Right forelimb (tissue), 1 donor: Measurements from ENCODE around the gene KIR2DL3.
"Not testable (repeated sequence)": the region's sequence is repeated elsewhere in the genome, so short reads cannot be mapped to it uniquely, and the experiment has no call there.

Experiments used
- DNase-seq: peaks from one replicate; pipeline ENCODE4 v3.0.0-alpha.2; 2018

KIR2DL3 gene

DNA sequence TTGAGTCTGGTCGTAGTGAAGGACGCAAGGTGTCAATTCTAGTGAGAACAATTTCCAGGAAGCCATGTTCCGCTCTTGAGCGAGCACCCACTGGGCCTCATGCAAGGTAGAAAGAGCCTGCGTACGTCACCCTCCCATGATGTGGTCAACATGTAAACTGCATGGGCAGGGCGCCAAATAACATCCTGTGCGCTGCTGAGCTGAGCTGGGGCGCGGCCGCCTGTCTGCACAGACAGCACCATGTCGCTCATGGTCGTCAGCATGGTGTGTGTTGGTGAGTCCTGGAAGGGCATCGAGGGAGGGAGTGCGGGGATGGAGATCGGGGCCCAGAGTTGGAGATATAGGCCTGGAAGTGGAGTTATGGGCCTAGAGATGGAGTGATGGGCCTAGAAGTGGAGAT is at the start of gene KIR2DL3:
Gene KIR2DL3 (plus strand): TSS at position 208 of the 400 bp plus-strand sequence. CDS start 33 bp downstream, at position 241.
- DNase-seq: not testable (repeated sequence)

- DNase-seq: no peak
These were observed 46.6 kb upstream of the KIR2DL3 start for GRCh38 chr19:54691582-54692297.

DNA sequence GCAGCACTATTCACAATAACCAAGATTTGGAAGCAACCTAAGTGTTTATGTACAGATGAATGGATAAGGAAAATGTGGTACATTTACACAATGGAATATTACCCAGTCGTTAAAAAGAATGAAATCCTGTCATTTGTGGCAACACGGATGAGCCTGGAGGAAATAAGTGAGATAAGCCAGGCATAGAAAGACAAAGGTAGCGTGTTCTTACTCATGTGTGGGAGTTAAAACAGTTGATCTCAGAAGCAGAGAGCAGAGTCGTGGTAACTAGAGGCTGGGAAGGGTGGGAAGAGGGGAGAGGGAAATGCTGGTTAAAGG is 46.1 kb upstream of the KIR2DL3 start:
- no peak for DNase-seq

GRCh38 chr19:54694648-54695047 is 43.7 kb upstream of the KIR2DL3 start:
- no peak for DNase-seq

GRCh38 chr19:54696117-54696548 is 42.2 kb upstream of the KIR2DL3 start:
- no peak for DNase-seq

- no peak for DNase-seq
These were observed 41.5 kb upstream of the KIR2DL3 start for GRCh38 chr19:54696766-54697165.

GRCh38 chr19:54697716-54698115 is 40.6 kb upstream of the KIR2DL3 start:
- not testable (repeated sequence) for DNase-seq

DNA sequence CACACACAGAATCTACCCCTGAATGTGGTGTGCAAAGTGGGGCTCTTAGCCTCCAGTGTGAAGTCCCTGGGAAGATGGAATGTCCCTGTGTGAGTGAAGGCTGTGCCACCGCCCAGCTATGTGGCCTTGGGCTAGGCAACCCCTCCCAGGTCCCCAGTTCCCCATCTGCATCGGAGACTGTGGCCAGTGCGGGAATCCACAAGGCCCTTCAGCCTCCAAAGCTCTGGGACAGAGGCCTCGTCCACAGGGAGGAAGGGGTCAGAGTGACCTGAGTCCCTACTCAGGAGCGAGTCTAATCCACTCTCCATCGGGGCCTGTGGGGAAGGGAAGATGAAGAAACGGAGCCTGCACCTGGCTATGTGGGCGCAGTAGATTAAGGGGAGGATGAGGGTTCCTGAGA is 33.4 kb upstream of the KIR2DL3 start:
- DNase-seq: no peak

- no peak for DNase-seq
These were observed 30.4 kb upstream of the KIR2DL3 start for GRCh38 chr19:54707962-54708361.

GRCh38 chr19:54708781-54709180 is 29.5 kb upstream of the KIR2DL3 start:
- DNase-seq: no peak

DNA sequence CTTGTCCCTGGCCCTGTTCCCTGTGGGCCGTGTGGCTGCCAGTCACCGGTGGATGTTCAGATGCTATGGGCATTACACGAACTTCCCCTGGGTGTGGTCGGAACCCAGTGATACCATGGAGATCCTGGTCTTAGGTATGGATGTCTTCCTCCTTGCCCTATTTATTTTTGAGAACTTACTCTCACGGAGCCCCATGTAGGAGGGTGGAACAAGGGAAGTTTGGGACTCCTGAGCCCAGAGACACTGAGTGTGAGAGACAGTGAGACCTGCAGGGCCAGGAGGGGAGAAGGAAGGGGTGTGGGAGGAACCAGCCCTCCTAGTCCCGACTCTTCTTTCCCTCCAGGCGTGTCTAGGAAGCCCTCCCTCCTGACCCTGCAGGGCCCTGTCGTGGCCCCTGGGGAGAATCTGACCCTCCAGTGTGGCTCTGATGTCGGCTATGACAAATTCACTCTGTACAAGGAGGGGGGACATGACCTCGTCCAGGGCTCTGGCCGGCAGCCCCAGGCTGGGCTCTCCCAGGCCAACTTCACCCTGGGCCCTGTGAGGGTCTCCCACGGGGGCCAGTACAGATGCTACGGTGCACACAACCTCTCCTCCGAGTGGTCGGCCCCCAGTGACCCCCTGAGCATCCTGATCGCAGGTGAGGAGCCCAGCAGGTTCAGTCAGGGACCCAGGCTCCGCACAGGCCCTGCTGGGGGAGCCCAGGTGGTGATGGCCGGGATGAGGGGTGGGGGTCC is 28.9 kb upstream of the KIR2DL3 start:
- DNase-seq: no peak

- not testable (repeated sequence) for DNase-seq
These were observed 28.4 kb upstream of the KIR2DL3 start for GRCh38 chr19:54709956-54710355.

GRCh38 chr19:54724142-54724541 is 14.2 kb upstream of the KIR2DL3 start, which contains the start of gene KIR3DL3:
Gene KIR3DL3, plus strand, starts transcription at chr19:54724442. Its CDS starts 55 bp downstream, at chr19:54724497.
- DNase-seq: no peak

- DNase-seq: no peak
These were observed 13.7 kb upstream of the KIR2DL3 start for GRCh38 chr19:54724644-54725043.

GRCh38 chr19:54725321-54725720 is 13.0 kb upstream of the KIR2DL3 start:
- no peak for DNase-seq

DNA sequence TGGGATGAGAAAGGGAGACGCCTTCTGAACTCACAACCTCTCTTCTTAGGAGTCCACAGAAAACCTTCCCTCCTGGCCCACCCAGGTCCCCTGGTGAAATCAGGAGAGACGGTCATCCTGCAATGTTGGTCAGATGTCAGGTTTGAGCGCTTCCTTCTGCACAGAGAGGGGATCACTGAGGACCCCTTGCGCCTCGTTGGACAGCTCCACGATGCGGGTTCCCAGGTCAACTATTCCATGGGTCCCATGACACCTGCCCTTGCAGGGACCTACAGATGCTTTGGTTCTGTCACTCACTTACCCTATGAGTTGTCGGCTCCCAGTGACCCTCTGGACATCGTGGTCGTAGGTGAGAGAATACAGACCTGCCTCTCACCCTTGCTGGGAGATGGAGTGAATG is 10.8 kb upstream of the KIR2DL3 start:
- DNase-seq: no peak

- DNase-seq: no peak
These were observed 10.1 kb upstream of the KIR2DL3 start for GRCh38 chr19:54728167-54728566.

- DNase-seq: no peak
These were observed 8.7 kb upstream of the KIR2DL3 start for GRCh38 chr19:54729416-54730188.

- DNase-seq: no peak
These were observed 7.1 kb upstream of the KIR2DL3 start for GRCh38 chr19:54731191-54731590.

DNA sequence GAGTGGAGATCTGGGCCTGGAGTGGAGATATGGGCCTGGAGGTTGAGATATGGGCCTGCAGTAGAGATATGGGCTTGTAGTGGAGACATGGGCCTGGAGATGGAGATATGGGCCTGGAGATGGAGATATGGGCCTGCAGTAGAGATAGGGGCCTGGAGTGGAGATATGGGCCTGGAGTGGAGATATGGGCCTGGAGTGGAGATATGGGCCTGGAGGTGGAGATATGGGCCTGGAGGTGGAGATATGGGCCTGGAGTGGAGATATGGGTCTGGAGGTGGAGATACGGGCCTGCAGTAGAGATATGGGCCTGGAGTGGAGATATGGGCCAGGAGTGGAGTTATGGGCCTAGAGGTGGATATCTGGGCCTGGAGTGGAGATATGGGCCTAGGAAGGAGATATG is 402 bp downstream of the KIR2DL3 start:
- DNase-seq: no peak

GRCh38 chr19:54739587-54740497 is 1.5 kb downstream of the KIR2DL3 start:
- no peak for DNase-seq

GRCh38 chr19:54741950-54742349 is 3.6 kb downstream of the KIR2DL3 start:
- DNase-seq: not testable (repeated sequence)
